ENCODE data around the gene MYMK.
A peak's percentile ranks its signal among the peaks of the same experiment; 100 is the strongest.

Gene MYMK

GRCh38 chr9:133535306-133535877 lies 10.6 kb upstream of the MYMK start:
- TF ChIP-seq CTCF (IDR thresholded peaks at IDR 0.05; ENCODE audit: borderline replicate concordance, insufficient read depth, low read depth, low read length) = no peak
- peak overlapping the region; percentile 50 for H3K4me3 ChIP-seq (ENCODE audit: low read depth, low read length)

- peak within 1 kb of the TSS; percentile 50 for H3K4me3 ChIP-seq (ENCODE audit: low read depth, low read length)
- no peak for TF ChIP-seq CTCF (IDR thresholded peaks at IDR 0.05; ENCODE audit: borderline replicate concordance, insufficient read depth, low read depth, low read length)
These were observed 9.9 kb upstream of the MYMK start, which contains the start of gene ADAMTSL2 for GRCh38 chr9:133534346-133535291. ADAMTSL2 (plus strand) TSS chr9:133534704; CDS start chr9:133536713, 2,009 bp downstream.

- H3K4me3 ChIP-seq (ENCODE audit: low read depth, low read length) = peak overlapping the region; percentile 50
- no peak for TF ChIP-seq CTCF (IDR thresholded peaks at IDR 0.05; ENCODE audit: borderline replicate concordance, insufficient read depth, low read depth, low read length)
These were observed 9.1 kb upstream of the MYMK start for GRCh38 chr9:133533857-133534256.

GRCh38 chr9:133532937-133533668 lies 8.3 kb upstream of the MYMK start:
- TF ChIP-seq CTCF (IDR thresholded peaks at IDR 0.05; ENCODE audit: borderline replicate concordance, insufficient read depth, low read depth, low read length) = peak; percentile 77
- H3K4me3 ChIP-seq (ENCODE audit: low read depth, low read length) = no peak overlapping the region

GRCh38 chr9:133531293-133531692 lies 6.5 kb upstream of the MYMK start:
- no peak overlapping the region for H3K4me3 ChIP-seq (ENCODE audit: low read depth, low read length)
- no peak for TF ChIP-seq CTCF (IDR thresholded peaks at IDR 0.05; ENCODE audit: borderline replicate concordance, insufficient read depth, low read depth, low read length)

GRCh38 chr9:133529874-133530273 lies 5.1 kb upstream of the MYMK start:
- no peak for TF ChIP-seq CTCF (IDR thresholded peaks at IDR 0.05; ENCODE audit: borderline replicate concordance, insufficient read depth, low read depth, low read length)
- no peak overlapping the region for H3K4me3 ChIP-seq (ENCODE audit: low read depth, low read length)

All from GM12875 (cell line).